HuH-7 (cell line): Measurements from ENCODE around the gene DLG2.

Experiments
- DNase-seq: peaks from one replicate; pipeline ENCODE4 v3.0.0; 2011; ENCODE audit warnings: low spot score

Gene DLG2

DNA sequence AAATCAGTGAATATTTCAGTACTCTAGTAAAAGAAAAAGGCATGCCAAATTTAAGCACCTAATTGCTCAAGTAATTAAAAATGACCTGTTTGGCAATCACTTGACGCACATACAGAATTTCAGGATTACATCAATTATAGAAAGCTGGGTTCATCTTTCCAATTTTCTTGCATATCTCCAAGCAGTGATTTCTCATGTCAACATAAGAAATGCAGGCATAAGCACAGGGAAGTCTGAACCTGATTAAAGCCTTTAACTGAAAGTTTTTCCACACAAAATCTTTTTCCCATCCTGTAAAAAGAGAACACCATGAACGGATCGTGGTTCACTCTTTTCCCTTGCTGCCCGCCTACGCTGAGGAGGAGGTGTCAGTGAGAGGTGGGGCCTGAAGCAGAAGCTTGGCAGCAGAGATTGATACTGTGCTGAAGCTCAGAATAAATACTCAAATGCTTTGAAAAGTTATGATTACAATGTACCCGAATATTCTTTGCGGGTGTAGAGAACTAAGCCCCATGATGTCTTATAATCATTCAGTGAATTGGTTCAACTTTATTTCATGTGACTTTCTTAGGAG, 1636.9 kb downstream of the DLG2 start:
- DNase-seq, result no peak

DNA sequence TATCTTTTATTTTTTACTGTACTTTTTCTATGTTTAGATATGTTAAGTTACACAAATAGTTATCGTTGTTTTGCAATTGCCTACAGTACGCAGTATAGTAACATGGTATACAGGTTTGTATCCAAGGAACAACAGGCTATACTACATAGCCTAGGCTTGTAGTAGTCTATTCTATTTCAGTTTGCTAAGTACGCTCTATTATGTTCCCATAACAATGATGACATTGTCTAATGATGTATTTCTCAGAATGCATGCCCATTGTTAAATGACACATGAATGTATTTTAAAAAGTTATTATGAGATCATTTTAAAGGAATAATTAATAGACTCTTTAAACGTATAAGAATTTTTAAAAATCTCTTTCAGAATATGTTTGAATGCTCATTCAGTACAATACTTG, 1644.3 kb downstream of the DLG2 start:
- no peak for DNase-seq

DNA sequence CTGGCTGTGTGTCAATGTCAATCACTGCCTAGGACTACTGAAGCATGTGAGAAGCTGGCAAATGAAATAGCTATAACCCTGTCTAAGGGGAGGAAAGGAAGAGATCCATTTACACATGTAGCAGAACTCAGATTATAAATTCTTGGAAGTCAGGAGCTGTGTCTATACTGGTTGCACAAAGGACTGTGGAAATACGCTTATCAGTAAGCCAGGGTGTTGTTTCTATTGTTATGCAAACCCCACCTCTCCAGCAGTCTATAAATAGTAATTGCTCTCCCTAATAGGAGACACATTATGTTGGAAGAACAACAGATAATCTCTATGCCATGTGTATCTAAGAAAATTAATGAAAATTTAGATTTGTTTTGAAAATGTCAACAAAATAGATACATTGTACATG, 1647.6 kb downstream of the DLG2 start:
- no peak for DNase-seq

DNA sequence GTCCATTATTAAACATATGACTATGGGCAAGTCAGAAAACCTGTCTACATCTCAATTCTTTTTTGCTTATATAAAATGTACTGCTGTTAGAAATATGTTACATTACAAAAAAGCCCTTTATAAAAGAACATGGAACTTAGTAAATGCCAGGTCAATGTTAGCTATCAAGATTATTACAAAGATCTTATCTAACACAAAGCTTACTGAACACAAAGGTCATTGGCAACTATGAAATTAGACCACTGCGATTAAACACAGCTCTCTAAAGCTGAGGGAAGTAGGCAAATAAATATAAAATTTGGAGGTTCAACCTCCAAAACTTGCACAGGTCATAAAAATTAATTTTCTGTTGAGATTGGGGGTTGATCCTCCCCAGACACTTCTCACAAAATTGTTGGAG, 1648.2 kb downstream of the DLG2 start:
- DNase-seq, result no peak

DNA sequence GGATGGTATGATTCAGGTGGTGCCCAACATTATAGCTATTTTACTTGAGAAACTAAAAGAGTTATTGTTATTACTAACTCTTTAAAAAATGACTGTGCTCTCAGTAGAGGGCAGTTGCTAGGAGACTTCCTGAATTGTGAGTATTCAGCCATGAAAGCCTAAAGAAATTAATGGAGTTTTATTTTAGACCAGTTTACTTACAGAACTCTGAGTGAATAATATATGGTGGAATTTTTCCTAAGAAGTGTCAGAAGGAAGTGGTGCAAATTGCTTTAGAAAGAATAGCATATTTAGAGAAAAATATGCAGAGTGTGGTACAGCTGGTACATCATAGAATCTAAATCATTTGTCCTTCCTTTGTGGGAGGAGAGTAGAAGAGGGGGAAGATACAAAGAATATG, 1651.1 kb downstream of the DLG2 start:
- DNase-seq, result no peak

DNA sequence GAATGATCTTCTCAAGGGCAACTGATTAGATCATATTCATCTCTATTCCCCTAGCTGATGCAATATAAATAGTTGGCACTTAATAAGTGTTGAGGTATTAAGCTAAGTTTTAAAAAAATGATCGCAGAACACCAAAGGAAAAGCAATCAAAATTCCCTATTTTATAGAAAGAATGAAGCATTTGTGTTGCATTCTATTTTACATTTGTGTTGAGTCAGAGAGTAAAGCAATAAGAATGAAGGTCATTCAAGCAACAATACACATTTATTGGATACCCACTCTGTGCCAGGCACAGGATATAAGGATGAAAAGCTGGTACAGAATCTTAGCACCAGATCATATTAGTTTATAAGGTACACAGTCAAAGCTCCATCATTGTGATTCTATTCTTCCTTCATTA, 1654.6 kb downstream of the DLG2 start:
- no peak for DNase-seq

DNA sequence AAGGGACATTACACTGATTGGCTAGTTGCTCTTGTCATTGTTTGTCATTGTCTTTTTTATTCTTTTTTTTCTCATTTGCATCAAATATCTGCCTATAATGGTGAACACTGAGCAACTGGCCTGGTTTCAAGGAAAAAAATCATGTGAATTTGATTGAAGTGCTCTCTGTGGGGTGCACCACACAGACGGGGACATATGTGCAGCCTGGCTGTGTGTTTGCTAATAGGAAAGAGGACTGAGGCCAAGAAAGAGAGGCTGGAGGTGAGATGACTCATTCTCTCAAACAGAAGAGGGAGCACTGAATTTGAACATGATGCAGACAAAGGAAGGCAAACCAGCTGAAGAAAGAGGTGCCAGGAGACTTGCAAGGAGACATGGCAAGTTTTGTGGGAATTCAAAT, 1656.1 kb downstream of the DLG2 start:
- DNase-seq, result no peak

DNA sequence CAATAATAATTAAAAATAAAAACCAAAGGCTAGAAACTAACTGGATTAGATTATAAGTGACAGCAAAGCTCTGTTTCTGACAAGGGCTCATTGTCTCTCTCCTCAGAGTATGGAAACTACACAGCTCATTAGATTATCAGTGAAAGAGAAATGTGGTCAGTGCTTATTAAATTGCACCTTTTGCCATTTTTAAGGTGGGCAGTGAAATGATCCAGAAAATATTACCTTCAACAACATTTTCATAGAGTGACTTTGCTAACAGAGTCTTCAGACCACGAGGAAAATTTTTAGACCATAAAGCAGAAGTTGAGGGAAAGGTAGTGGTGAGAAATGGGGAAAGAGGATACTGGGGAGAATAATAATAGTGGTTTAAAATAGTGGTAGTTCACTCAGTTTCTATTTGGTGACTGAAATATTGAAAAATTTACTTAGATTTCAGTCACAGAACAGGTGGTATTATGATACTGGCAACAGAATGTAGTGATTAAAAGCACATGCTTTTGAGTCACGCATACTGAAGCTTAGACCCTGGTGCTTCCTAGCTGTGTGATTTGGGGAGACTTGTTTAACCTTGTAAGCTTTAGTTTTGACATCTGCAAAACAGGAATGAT, 1657.0 kb downstream of the DLG2 start:
- no peak for DNase-seq

DNA sequence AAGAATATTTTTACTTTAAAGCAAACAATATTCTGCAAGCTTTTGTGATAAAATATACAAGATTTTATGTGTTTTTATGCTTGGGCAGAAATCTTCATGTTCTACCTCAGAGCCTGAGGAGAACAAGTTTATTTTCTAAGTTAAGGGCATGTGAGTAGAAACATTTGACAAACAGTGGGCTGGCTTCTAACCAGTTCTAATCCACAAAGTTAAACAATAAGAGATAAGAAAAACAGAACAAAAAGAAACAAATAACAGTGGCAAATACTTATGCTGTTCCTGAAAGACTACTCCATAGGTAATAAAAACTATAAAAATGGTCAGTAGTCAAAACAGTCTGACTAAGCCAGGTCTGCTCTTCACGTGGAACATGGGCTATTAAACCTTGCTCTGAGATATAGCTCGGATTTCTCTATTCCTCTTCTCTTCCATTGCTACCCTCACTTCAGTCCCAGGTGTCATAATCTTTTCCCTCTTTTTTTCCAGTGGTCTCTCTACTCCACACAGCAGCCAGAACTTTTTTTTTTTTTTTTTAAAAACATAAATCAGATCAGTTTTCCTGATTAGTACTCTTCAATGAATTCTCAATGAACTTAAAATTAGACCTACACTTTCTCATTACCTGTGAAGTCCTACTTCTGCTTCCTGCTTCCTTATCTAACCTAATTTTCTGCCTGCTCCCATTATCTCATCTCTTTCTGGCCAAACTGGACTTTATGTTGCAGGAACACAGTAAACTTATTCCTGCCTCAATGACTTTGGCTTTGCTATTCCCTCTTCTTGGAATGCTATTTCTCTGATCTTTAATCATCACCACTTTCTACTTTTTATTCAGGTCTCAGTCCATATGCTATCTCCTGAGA, 1669.9 kb downstream of the DLG2 start:
- no peak for DNase-seq

DNA sequence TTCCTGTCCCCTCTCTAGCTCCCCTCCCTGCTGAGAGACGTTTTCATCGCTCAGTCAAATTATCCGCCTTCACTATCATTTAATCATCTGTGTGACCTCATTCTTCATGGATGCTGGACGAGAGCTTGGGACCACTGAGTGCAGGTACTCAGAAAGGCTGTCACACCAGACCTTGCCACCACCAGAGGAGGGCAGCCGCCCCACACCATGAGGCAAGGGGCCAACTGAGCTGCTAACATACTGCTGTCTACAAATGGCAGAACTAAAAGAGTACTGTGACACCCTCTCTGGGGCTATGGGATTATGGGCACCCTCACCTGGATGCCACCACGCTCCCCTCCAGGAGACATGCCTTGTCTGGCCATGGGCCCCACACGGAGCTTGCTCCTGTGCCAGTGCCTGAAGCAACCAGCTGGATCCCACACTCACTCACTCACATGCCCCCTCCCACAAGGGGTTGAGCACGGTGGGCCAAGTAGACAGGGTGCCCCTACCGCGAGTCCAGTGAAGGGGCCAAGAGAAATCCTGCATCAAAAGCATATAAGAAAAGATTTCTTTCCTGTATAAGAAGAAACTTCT, 1670.9 kb downstream of the DLG2 start:
- no peak for DNase-seq

DNA sequence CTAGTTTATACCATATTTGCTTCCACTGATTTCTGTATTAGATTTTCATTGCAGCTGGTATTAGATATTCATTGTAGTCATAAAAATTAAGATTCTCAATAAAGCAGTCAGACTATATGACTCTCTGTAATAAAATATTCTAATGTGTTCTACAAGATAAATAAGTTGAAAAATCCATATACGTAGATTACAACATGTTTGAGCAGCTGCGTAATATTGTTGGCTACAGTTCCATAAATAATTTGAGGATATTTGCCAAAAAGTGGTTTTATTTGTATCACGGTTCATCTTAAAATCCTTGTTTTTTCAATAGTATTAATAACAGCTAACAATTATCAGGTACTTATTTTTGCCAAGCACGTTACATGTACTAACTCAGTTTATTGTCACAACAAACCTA, 1672.4 kb downstream of the DLG2 start:
- no peak for DNase-seq

DNA sequence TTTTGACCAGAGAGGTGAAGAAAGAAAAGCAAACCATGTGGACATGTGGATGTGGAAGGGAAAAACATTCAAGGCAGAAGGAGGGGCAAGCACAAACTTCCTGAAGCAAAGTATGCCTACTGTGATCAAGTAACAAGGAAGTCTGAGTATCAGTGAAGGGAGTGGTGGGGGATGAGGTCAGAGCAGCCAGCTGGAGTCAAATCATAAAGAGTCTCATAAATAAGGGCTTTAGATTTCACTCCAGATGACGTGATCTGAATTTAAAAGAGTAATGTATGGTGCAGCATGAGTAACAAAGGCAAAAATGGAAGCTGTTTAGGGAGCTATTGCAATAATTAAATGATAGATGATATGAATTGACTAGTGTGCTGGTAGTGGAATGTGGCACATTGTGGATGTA, 1675.6 kb downstream of the DLG2 start:
- DNase-seq, result no peak

DNA sequence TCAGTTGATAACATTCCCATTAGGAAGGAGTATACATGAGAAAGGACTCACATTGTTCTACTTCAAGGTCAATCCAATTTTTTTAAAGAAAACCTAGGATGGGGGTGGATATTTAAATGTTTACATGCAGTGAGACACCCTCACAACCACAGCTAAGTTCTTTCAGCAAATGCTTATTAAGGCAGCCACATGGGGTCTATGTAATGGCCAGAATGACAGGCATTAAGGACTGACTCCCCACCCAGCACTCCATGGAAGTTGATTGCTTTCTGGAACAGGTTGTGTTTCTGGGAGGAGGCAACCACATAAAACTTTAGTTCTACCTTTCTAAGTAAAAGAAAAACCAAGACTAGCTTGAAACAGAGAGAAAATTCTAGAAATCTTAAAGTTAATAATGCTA, 1678.9 kb downstream of the DLG2 start:
- no peak for DNase-seq

DNA sequence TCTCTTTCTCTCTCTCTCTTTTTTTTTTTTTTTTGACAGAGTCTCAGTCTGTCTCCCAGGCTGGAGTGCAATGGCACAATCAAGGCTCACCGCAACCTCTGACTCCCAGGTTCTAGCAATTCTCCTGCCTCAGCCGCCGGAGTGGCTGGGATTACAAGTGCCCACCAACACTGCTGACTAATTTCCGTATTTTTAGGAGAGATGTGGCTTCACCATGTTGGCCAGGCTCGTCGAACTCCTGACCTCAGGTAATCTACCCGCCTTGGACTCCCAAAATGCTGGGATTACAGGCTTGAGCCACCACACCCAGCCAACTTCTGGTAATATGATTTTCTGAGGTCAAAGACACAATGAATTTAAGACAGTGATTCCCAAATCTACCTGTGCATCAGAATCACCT, 1681.2 kb downstream of the DLG2 start:
- no peak for DNase-seq

DNA sequence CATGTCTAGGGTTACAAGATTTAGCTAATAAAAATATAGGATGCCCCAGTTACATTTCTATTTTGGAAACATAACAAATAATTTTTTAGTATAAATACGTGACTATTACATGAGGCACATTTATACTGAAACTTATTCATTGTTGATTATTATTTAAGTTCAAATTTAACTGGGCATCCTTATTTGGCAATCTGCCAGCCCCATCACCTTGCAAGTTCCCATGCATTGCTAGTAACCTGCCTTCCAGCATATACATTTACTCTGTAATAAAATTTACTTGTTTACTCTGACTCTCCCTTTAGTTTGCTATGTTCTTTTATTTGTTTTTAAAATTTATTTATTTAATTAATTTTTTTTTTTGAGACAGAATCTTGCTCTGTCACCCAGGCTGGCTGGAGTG, 1686.1 kb downstream of the DLG2 start:
- DNase-seq, result no peak

DNA sequence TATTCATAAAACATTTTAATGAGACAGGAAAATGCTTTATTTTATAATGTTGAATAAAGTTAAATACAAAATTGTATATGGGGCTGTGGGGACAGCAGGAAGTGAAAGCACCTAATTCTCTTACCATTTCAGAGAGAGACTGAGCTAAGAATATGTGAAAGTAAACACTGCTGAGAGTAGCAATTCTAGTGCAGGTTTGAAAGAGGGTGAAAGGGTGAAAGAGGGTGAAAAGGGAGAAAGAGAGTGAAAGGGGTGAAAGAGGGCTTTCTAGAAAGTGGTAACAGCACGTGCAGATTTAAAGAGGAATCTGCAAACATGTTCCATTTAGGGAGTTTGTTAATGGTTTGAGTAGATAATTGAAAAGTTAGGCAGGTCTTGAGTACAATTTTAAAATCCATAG, 1689.0 kb downstream of the DLG2 start:
- DNase-seq, result no peak

DNA sequence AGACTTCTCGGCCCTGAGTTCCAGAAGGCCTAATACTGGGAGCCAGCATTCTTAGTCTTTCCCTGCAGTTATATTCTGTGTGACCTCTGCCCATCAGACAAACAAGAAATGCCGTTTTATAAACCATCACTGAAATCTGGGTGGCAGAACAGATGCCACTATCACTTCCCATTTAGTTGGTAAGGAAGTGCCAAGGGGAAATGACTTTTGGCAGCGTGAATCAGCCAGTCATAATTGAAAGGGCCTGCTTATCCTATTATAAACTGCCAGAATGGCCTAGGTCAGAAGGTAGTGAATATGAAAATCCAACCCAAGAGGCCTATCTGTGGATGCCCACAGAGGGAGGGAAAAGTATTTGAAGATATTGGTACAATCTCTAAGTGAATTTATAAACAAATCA, 1694.1 kb downstream of the DLG2 start:
- no peak for DNase-seq

DNA sequence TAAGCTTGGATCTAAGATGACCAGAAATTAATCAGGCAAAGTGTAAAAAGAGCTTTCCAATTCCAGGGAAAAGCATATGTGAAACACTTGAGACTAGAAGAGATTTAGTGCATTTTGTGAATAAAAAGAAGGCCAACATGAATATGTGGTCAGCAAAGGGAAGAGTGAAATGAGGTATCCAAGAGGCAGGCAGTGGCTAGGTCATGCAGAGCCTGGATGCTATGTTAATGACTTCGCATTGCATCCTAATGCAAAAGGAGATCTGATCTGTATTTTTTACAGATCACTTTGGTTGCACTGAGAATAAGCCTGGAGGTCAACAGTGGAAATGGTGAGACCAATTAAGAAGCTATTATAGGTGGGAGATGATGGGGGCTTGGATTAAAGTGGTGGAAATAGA, 1699.7 kb downstream of the DLG2 start:
- no peak for DNase-seq

DNA sequence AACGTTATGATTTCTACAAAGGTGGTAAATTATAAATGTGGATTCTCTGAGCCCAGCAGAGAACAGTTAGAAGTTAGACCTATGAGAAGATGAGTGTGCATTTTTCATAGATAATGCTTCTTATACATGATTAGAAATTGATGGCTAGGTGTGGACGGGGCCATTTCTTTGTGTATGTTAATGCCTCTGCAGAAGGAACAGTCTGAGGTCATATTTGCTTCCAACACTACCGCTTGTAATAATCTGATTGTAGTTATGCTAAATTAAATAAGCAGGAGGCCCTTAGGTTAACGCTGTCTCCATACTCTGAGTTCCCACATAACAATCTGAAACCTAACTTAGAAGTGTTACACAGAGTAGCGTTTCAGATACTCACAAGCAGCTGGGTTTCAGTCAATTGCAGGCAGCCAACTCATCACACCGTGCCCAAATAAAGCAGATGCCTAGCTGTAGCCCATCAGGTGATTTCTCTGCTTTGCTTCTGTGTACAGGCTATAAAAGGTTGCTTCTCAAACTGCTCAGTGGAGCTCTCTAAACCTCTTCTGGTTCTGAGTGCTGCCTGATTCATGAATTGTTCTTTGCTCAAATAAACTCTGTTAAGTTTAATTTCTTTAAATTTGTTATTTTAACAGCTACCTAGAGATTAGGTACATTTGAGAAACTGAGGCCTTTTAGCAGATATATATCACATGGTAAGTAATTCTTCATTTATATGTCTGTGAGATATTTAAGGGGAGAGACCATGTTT, 1702.2 kb downstream of the DLG2 start:
- DNase-seq, result no peak

DNA sequence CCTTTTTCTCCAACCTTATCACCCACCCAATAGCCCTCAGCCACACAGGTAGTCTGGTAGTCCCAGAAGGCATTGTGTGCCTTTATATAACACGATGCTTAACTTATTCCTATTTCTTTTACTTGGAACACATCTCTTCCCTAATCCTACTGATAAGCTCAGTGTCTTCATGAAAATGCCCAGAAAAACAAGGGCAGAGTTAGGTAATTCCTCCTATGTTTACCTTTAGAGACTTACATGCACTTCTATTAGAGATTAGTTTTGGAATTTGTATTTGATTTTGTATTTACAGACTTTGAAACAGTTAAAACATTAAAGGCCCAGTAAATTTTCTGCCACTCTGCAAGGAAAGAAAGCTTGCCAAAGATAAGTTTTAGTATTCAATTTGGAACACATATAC, 1703.2 kb downstream of the DLG2 start:
- DNase-seq, result no peak

DNA sequence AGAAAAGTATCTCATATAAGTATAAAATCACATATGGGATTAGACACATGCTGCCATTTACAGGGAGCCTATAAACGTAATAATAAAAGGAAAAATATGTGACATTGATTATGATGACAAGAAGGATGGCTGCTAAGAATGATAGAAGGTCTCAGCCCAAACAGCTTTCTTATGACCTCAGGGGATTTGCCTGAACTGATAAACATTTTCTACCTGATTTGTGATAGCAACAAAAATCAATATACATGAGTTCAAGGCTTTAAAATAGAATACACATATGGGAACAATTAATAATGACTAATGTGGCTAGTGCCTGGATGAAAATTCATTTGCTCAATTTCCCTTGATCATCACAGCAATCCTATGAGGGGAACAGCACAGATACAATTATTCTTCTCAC, 1704.2 kb downstream of the DLG2 start:
- no peak for DNase-seq

DNA sequence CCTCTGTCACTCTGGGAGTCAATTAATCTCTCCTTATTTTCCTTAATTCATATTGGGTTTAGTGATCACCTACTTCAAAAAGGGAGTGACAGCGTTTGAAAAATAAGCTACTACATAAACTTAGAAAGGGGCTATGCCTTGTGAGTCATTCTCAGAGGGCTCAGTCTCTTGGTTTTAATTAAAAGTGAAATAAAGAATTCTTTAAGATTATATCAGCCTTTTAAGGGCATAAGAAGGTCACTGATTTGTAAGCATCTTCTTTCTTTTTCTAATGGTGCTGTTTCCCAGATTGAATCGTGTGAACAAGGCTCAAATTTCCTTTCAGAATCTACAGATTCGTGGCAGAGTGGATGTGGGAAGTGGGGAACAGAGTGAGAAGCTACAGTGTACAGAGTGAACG, 1704.8 kb downstream of the DLG2 start:
- no peak for DNase-seq
